Mesenteric fat pad (tissue), 1 donor: ENCODE results near the gene AZIN2. TPM values are rescaled to one million over a fixed set of nuclear protein-coding genes. Genes with fewer than 3 reads are reported as not detected.
"Not testable (repeated sequence)": the region's sequence is repeated elsewhere in the genome, so short reads cannot be mapped to it uniquely, and the experiment has no call there.

Experiments used
- DNase-seq: peaks from one replicate; pipeline ENCODE4 v3.0.0-alpha.2; 2020; ENCODE audit warnings: low spot score
- total RNA-seq: library from RNA; stranded (reverse); fragmentation: NEBNext Ultra II Directional; extraction: Animal tissue kit (Norgen Biotek cat#: 25700); gene quantifications from one replicate; pipeline ENCODE4 v1.2.1, GENCODE V29; 2021
- donor health status: DM: yes; HTN: yes; CAD: no.

Gene AZIN2
- total RNA-seq, 1 donor from 2014 or later, result 2.1 TPM

DNA sequence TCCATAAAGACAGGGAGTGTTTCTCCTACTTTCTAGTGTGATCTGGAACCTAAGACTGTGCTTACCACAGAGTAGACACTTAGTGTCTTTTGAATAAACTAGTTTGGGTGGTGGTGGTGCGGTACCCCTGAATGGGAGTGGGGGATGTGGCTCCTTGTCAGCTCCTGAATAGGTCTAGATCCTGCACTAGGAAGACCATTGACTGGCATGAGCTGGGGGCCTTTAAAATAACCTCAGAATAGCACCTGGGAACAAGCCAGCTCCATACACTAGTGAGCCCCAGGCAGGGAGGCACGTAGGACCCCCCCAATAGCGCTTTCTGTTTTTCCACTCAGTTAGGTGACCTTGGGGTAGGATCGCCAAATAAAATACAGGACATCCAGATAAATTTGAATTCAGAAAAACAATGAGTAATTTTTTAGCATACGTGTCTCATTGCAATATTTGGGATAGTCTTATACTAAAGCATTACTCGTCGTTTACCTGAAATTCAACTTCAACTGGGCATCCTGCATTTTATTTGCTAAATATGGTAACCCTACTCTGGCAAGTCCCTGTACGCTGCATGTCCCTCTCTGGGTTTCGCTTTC lies 45.6 kb downstream of the AZIN2 start:
- DNase-seq, result no peak

DNA sequence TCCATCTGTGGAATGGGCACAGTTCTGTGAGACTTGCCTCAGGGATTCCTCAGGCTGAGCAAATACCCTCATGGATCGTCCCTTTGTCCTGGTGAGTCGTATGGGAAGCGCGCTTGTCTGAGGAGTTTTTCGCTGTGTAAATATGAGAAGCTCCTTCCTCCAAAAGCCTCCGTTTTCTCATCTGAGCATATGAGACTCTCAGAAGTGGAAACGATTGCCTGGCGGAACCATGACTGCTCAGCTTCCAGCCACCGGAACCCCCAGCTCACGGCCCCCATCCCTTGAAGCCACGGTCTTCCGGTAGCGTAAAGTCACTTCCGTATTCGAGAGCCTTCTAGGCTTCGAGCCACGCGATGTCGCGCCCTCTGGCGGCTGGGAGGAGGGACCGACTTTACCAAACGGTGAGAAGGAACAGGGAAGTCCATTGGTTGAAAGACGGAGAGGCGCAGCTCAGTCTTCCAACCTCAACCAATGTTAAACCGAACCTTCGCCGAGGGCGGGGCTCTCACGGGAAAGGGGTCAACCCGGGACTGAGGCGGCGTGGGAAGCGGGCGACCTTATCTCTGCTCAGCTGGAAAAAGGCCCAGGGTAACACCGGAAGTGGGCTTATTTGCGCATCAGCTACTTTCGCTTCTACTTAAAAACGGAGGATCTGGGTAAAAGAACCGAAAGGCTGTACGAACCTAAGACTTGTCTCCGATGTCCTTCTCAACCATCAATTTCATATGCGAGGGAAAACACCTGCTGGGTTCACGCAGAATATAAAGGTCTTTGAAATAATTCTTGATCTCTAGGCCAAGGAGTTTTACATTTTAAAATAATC lies 46.3 kb downstream of the AZIN2 start:
- DNase-seq, result peak; percentile 99

DNA sequence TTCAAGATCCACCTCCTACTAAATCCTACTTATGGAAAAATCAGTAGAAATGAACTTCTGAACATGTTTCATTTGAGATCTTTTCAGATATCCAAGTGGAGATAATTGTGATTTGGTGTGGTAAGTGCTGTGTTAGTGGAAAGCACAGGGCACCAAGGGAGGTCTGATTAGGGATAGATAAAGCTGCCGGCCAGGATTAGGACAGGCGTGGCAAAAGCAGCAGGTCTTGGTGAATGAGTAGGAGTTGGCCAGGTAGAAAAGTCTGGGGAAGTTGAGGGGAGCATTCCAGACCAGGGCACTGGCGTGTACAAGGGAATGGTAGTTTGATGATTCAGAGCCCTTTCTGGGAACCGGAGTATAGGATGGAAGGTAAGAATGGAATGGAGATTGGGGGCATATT lies 47.8 kb downstream of the AZIN2 start:
- no peak for DNase-seq

DNA sequence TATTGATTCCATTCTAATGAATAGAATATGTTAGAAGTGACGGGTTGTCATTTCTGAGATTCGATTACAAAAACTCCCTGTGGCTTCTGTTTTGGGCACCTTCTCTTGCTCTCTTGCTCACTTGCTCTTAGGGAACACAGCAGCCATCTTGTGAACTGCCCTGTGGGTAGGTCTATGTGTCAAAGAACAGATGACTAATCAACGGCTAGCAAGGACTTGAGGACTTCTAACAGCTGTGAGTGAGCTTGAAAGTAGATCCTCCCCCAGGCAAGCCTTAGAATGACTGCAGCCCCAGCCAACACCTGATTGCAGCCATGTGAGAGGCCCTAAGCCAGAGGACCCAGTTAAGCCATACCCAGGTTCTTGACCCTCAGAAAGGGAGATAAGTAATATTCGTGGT lies 49.3 kb downstream of the AZIN2 start:
- DNase-seq, result no peak

DNA sequence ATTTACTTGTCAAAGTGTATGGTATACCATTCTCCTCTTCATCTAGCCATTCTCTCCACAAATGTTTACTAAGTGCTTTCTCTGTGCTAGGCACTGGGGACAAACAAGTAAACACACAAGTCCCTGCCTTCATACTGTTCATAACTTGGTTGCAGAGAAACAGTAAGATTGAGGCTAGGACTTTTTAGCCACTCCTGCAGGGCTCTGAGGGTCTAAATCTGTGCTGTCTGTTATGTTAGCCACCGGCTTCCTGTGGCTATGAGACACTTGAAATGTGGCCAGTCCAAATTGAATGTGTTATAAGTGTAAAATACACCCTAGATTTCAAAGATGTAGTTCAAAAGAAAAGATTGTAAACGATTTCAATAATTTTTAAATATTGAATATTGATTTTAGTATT lies 50.2 kb downstream of the AZIN2 start:
- no peak for DNase-seq

DNA sequence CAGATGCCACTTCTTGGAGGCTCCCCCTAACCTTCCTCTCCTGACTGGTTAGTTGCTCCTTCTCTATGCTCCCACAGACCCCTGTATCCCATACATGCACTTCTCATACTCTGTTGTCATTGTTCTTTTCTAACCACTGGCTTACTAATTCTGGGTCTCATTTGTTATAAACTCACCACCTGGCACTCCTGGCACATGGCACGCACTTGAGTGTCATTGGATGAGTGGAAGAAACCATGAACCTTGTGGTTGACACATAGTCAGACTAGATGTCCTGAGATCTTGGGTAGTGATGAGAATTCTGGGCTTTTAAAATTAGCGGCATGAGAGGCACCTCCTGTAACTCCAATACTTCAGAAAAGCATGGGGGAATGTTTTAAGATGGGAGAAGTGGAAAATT lies 51.6 kb downstream of the AZIN2 start:
- DNase-seq, result no peak

DNA sequence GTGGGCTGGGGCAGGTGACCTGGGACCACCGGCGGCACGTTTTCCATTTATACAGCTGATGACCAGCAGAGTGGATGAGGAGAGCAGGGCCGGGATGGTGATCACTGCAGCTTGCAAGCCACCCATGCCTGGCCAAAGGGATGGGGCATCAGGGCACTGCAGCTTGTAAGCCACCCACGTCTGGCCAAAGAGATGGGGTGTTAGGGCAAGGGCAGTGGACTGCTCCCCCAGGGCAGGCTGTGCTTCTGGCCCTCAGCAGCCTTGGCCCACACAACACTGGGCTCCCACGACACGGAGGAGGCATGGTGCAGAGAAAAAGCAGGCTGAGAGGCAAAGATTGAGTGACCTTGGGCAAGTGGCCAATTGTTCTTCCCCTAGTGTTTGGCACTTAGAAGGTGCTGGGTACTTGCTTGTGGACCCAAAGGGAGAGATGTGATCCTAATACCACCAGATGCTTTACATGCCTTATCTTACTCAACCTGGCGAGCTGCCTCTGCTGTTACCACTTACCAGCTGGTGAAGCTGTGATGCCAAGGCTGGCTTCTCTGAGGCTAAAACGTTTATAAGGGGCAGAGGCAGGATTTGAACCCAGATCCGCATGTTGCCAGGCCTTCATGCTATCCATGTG lies 52.6 kb downstream of the AZIN2 start:
- peak; percentile 24 for DNase-seq

DNA sequence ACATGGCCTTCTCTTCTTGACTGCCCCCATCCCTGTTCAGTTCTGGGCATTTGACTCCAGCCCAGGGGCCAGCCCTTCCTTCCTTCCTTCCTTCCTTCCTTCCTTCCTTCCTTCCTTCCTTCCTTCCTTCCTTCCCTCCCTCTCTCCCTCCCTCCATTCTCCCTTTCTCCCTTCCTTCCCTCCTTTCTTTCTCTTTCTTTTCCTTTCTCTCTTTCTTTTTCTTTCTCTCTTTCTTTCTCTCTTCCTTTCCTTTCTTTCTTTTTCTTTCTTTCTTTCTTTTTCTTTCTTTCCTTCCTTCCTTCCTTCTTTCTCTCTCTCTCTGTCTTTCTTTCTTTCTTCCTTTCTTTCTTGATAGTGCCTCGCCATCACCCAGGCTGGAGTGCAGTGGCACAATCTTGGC lies 55.1 kb downstream of the AZIN2 start:
- not testable (repeated sequence) for DNase-seq

DNA sequence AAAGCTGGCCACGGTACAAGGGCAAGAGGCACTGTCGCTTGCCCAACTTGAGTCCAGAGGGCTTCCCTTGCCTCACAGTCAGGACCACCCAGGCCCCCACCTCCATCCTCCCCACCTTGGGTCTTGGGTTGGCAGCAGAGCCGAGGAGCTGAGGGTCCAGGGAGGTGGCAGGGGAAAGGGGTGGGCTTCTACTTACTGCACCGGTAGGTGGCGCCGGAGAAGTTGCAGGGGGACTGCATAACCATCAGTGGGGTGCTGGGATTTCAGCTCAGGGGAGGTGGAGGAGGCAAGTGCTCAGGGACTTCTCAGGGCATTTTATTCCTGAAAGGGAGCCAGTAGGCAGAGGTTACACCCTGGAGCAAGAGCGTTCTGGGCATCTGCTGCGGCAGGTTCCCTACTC lies 56.8 kb downstream of the AZIN2 start:
- DNase-seq, result no peak

DNA sequence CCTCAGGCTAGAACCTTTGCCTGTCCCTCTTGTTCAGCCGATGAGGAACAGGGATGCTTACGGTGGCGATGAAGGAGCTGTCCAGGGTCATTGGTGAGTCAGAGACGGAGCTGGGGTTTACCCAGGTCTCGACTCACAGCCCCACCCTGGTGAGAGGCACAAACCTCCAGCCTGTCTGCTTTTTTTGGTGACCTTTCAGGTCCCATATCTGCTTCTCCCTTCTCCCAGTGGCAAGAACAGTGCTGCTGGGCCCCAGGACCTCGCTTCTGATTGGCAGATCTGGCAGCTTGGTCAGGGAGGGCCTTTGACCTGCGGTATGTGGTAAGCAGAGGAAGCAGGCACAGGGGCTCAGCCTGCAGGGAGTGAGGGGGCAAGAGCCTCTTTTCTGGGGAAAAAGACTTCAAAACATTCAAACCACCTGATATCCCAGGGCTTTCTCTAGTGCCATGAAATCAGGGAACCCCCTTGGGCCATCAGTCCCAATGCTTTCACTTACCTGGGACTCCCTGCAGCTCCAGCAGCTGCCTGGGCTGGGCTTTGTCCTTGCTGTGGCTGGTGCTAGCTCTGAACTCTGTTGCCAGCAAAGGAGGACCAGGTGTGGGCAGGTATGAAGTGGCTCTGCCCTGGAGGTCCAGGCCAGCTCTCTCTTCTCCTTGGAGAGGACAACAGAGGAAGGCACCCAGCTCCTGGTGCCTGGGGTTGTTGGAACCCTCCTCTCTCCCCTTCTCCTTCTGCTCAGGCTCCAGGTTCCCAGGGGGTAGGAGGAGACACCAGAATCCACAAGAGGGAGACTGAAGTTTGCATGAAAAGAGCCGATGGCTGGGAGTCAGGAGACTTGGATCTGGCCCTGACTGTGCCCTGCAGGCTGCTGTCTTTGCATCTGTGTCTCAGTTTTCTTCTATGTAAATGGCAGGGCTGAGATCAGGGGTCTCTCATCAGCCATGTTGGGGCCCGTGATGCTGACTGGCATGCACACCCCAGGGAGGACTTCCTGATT lies 59.5 kb downstream of the AZIN2 start:
- DNase-seq, result no peak

DNA sequence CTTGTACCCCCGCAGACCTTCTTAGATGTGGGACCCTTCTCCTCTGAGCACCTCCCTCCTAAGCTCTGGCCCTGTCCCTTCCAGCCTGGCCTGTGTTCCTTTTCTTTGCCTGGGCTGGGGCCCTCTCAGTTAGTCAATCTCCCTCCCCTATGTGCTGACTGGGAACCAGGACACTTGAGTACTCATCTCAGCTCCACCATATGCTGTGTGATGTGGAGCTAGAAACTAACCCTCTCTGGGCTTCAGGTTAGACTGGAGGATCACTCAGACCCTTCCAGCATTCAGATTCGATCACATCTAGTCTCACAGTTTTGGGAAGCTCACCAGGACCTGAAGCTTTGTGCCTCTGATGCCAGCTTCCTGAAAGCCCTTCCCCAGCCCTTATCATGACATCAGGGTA lies 60.3 kb downstream of the AZIN2 start:
- no peak for DNase-seq

DNA sequence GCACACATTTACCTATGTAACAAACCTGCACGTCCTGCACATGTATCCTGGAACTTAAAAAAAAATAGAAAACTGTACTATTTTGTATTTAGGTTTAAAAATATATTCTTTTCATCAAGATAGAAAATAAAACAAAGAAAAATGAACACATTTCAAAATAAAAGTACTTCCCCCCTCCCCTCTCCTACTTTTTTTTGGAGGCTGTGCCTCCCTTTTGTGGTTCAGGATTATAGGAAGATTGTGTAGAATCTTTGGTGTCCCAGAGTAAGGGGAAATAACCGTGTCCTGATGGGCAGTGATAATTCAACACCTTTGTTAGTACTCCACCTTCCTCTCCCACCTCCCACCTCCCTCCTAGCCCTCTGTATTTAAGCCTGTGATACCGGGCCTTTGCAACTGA lies 60.8 kb downstream of the AZIN2 start:
- DNase-seq, result no peak

DNA sequence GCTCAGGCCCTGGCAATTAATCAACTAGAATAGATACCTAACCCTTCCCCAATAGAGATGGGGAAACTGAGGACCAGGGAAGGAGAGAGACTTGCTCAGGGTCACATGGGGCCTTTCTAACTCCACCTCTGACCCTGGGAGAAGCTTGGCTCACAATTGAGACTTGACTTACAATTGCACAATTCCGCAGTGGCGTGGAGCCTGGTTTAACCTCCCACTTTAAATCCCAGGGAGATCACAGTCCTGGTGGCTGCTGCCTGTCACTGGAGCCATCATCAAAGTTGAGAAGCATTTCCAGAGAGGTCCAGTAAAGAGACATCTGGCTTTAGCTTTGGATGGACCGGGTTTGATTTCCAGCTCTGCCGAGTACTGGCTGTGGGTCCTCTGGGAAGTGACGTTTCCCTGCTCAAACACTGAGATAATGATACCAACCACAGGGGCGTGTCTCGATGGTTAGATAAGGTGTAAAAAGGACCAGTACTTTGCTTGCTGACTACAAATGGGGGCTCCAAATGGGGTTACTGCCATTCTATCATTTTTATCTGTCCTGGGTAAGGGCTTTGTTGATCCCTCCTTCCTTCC lies 61.6 kb downstream of the AZIN2 start:
- DNase-seq, result no peak

DNA sequence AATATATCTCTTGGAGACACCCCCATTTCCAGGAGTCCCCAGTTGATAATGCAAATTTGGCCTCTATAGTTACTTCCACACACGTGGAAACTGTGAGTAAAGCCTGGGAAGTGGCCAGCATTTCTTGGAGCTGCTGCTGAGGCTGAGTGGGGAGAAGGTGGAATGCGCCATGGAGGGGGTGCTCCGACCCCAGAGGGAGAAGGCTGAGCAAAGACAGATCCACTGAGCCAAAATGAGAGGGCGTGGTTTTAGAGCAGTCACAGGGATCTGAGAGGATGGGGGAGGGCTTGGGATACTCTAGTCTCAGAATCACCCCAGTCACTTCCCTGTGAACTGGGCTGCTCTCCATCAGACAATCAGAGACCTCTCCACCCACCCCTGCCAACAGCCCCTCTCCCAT lies 62.2 kb downstream of the AZIN2 start:
- no peak for DNase-seq

DNA sequence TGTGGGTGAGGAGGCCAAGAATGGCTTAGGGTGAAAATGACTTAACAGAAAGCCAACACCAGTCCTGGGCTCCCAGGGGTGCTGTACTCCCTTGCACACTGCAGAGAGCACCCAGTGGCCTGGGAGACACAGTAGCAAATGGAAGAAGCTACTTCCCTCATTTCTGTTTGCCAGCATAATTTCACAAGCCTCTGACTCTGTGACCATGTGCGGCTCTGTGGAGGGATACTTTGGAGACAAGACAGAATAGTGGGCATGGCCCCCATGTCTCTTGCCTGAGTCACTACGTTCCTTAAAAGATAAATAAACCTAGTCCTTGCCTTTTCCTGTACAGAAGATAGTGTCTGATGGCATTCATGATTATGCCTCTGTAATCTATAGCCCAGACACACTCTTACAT lies 62.7 kb downstream of the AZIN2 start:
- no peak for DNase-seq

DNA sequence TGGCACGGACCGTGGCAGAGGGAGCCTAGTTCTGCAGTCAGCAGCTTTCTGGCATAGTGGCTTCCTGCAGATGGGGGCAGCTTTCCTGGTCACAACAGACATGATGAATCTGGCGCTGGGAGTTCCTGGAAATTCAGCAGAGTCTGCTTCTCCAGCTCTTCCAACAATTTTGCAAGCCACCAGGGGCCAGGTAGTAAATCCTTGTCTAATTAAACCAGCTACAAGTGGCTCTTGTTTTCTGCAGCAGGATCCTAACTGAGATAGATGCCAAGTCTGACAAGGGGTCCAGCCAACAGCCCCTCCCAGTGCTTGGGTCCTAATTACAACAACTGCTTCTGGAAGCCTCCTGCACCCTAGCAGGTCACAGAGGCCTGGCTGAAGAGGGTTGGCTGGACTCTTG lies 65.0 kb downstream of the AZIN2 start:
- no peak for DNase-seq

DNA sequence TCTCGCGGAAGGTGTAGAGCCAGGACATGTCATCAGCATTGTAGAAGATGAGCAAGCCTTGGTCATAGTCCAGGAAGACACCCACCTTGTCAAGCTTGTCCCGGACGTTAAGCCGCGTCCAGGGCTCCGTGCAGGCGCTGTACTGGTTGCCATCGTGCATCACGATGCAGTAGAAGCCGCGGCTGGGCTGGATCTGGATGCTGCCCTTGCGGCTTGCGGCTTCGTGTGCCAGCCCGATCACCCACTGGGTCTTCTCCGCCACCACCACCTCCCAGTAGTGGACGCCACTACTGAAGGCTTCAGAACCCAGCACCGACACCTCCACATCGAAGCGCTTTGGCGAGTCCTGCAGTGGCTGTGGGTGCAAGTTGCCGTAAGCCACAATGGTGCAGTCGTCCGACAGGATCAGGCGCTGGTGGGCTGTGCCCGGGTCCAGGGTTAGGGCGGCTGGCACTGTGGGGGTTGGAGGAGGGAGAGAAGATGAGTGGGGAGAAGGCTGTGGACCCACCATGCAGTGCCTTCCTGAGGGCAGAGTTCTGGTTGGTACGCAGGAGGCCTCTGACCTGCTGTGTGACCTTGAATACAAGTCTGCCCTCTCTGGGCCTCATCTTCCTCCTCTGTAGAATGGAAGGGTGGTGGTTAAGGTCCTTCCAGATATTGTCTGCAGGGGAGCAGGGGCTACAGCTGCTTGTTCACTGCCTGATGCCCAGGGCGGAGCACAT lies 66.5 kb downstream of the AZIN2 start:
- no peak for DNase-seq

DNA sequence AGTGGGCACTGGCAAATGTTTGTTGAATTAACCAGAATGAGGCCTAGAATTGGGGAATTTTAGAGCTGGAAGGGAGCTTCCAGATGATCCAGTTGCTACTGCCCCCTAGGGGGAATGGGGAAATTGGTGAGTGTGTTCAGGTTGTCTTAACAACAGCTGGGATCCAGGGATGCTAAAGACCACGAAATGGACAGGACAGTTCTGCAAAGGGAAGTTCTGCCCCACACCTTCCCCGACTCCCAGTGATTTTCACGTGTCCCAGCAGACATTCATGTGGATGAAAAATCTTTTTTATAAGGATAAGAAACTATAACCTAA lies 67.0 kb downstream of the AZIN2 start:
- no peak for DNase-seq

DNA sequence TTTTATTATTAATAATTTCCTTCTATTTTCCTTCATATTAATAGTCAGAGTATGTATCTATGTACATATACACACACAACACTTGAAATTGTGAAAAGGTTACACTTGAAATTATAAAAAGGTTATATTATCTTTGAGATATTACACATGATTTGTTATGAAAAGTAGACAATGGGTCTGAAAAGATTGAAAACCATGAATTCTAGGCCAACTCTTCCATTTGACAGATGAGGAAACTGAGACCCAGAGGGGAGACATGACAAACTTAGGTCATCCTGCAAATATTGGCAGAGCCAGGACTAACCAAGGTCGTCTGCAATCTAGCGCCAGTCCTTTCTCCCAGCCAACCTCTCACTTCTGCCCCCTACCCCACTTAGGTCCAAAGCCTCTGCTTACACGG lies 67.7 kb downstream of the AZIN2 start:
- no peak for DNase-seq

DNA sequence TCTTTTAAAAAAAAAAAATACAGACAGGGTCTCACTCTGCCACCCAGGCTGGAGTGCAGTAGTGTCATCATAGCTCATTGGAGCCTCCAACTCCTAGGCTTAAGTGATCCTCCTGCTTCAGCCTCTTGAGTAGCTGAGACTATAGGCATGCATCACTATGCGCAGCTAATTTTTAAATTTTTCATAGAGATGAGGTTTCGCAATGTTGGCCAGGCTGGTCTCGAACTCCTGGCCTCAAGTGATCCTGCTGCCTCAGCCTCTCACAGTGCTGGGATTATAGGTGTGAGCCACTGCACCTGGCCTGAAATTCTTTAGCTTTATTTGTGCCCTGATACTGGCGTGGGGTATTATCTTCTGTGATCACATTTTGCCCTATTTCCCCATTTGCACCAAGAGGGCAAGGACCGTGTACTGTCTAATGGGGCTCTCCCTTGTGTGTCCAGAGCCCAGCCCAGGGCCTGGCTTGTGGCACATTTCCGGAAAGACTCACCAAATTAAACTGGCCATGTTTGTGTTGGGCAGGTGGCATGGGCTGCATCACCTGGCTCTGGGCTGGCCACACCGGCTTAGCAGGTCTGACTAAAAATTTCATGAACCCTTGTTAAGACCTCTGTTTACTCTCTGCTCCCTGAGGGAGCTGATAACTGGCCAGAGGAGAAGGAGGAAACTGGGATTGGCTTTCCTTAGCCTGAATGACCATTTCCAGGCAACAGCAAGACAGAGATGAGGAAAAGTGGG lies 68.7 kb downstream of the AZIN2 start:
- no peak for DNase-seq
